HG03342 (cell line): ENCODE data around the gene HORMAD2.

Source experiments
- ATAC-seq: cut with Tn5 transposase; IDR thresholded peaks from one replicate; pipeline ENCODE4 v1.9.1; 2021; ENCODE audit warnings: mild to moderate bottlenecking, moderate library complexity; ENCODE audit not compliant: unreplicated experiment

The HORMAD2 gene, protein sequence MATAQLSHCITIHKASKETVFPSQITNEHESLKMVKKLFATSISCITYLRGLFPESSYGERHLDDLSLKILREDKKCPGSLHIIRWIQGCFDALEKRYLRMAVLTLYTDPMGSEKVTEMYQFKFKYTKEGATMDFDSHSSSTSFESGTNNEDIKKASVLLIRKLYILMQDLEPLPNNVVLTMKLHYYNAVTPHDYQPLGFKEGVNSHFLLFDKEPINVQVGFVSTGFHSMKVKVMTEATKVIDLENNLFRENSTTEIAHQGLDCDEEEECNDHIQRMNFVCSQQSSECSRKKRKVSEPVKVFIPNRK

DNA sequence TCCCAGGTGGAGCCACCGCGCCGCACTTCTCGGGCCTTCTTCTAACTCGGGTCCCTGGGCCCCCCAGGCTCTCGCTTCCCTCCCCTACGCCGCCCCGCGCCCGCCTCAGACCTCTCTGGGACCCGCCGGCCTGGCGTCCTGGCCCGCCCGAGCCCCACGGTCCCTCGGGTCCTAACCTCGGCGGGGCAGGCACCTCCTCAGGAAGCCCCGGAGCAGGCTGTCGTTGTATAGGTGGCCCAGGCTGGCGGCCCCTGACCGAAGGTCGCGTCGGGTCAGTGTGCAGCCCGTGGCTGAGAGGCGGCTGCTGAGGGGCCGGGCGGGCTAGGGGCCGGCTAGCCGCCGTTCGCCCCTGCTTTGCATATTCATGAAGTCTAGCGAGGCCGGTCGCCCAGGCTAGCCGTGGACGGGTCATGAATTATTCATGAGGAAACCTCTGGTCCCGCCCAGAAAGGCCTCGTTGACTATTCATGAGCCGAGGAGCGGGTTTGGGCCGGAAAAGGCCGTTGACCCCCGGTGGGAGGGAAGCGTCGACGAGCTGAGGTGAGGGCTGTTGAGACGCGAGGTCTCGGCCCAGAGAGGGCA lies at the start of gene HORMAD2:
Gene HORMAD2 (plus strand): TSS at position 513 of the 582 bp plus-strand sequence. CDS start 13,489 bp downstream, outside the sequence.
- no peak for ATAC-seq

DNA sequence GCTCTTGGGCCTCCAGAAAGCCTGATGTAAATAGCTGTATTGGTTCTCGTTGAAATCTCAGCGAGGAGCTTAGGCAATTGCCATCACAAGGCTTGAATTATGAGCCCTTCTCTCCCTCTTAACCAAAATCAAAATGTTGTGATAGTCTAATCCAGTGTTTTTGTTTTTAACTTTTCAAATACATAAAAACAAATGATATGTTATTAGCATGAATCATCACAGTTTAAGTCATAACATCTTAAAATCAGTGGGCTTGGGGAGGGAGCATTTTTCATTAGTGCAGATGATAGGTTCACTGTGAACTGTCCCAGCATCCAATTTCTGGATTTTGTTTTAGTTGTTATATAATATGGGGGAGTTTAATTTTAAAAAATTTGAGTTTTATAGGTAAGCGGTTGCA lies 48.9 kb upstream of the HORMAD2 start:
- ATAC-seq: no peak

DNA sequence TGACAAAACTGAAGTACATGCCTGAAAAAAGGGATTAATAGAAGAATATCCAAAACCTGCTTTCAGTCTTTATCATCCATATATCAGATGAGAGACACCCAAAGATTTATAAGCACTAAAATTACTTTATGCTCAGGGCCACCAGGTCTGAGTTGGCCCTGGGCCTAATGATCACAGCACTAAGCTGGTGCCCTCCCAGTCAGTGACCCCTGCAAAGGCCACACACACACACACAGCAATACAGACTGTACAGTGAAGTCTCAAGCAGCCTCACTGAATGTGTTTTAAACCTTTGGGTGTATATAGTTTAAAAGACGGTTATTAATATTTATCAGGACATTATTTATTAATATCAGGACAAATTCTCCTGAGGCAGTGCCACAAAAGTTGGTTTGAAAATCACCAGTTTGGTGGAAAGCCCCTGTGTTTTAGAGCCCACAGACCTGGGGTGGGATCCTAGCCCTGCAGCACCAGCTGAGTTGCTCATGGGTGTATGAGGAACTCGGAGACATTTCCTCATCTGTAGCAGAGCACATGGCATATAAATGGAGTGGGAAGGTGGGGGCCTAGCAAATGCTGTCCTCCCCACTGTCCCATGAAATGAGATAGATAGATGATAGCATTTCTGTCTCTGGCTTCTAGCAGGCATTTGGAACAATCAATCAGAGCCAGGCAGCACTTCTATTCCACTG lies 48.4 kb upstream of the HORMAD2 start:
- no peak for ATAC-seq

DNA sequence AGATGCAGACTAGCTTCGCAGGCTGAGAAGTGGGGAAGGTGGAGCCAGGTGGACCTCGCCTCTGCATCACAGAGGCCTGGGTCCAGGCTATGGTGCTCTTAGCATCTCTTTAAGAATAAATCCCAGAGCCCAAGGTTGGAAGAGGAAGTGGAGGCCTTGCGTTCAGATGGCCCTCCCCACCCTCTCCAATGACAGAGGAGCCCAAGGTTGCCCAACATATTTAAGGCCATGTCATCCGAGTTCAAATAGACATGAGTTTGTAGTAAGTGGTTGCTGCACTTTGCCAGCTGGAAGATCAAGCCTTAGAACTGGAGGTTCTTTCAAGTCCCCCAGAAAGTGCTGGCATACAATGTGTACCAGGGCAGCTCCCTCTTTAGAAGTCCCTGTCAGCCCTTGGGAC lies 47.1 kb upstream of the HORMAD2 start:
- ATAC-seq: no peak

DNA sequence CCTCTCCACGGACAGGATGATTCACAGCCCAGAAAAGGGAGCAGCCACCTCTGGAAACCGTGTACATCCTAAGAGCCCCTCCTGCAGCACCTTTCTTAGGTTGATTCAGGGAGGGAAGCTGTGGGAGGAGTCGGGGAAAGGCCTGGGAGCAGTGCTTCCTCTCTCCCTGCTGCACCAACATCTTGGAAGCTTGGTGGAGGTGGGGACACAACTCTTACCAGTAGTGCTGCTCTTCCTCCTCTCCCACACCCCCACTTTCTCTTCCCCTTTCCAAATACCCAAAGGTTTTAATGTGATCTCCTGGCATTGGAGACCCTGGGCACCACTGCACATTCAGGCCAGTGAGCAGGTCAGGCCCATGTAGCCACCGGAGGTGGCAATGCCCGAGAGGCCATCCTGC lies 46.4 kb upstream of the HORMAD2 start:
- no peak for ATAC-seq

DNA sequence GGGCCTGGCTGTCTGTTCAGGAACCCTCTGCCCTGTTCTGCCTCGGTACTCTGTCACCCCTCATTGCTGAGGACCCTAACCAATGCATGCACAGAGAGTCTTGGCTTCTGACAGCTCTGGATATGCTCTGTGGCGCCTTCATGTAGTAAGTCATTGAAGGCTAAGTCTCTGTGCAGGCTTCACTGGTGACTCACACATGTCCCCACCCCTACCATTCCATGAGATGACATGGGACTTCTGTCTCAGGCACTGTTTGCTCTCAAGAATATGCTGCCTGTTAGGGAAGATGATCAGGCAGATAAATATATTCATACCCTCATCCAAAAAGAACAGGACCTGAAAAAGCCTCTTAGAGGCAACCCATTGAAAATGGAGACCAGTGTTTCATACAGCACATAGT lies 43.6 kb upstream of the HORMAD2 start:
- ATAC-seq: no peak

DNA sequence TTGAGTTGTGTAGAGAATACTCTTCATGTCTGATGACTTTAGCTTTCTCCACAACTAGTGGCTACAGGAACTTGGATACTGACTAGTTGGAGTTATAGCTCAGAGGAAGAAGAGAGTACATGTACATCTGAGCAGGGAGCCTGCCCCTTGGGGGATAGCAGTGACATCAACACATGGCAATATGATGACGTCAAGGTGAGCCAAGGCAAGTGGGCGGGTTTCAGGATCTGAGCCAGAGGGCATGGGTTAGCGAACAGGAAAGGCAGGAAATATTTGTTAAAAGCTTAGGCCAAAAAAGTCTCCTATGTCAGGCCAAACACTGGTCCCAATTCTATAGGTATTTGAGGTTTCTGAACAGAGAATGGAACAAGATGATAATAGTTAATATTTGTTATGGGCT lies 42.0 kb upstream of the HORMAD2 start:
- no peak for ATAC-seq

DNA sequence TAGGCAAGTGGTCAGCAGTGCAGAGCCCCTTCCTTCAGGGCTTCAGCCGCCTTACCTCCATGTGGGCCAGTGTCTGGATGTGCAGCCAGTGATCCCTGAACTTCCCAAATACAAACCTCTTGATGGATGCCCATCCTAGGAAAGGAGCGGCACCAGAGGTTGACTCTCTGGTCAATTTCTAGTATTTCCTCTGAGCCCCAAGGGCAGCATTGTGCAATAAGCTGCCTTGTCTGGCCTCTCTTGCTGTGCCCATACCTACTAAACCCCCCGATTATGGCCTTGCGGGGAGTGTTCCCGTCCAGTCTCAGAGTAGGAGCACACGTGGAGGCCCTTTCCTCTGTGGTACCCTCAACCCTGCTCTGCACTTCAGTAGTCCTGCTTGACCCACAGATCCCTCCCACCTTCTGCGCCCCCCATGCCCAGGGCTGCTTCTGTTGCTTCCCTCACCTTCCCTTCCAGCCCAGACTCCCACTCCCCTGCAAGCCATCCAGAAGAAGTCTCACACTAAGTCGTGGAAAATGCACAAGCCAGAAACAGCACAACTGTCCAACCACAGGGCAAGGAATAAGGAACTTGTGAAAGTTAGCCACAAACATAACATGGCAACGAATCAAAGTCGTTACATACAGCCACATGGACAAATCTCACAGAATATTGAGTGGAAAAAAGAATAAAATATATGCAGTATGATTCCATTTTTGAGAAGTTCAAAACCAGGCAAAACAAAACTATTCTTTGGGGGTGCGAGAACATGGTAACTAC lies 39.6 kb upstream of the HORMAD2 start:
- ATAC-seq: no peak

DNA sequence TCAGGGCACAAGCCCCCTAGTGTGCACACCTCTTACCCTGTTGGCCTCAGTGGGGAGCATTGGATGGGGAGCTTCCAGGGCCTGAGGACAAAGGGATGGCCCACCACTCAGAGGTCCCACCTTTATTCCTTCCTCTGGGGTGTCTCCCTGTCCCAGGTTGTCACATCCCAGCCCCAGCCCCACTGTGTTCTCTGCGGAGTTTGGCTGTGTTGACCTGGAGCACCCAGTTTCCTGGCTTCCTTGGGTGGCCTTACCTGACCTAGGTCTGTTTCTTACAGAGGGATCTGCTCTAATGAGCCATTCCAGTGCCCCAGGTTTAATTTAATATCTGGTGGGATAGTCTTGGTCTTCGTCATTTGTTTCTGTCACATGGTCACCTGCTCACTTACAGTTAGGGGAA lies 38.8 kb upstream of the HORMAD2 start:
- no peak for ATAC-seq

DNA sequence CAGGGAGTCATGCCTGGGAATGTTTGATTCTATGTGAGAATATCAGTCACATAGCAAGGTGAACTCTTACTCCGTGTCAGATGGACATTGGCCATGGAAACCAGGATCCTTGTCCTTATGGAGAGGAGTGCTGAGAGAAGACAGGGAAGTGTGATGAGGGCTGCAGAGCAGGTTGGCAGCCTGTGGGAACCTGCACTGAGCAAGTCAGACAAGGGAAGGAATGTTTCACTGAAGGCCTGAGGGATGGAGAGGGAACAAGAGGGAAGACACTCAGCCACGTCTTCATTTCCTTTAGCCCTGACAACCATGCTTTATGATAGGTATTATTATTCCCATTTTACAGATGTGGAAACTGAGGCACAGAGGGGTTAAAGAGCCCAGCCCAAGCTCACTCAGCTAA lies 38.4 kb upstream of the HORMAD2 start:
- ATAC-seq: no peak

DNA sequence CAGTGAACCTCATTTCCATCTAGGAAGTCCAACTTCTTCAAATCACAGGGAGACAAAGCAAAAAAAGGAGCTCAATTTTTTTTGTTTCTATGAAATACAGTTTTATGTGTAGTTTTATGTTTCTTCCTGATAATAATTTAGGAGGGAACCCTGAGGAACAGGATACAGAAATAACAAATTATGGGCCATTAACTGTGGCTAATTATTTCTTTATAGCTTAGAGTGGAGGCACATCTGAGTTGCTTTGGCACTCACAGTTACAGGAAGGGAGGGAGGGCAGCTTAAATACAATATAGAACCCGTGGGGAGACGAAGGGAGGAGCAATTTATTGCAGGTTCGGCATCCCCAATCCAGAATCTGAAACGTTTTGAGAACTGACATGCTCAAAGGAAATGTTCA lies 37.1 kb upstream of the HORMAD2 start:
- no peak for ATAC-seq

DNA sequence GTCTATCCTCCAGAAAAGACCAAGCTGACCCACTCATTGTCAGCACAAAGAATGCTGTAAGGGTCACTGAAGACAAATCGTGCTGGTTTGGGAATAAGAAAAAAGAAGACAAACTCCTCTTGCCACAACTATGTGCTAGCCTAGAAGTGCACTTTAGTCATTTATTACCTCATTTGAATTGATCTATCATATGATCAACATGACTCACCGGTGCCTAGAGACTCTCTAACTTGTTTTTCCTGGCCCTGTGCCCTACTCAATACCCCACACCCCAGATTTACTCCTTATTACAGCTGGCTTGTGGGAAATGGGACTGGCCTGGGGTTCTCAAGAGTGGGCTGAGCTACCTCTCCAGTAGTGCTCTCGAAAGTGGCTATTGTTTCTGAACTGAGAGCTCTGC lies 35.9 kb upstream of the HORMAD2 start:
- no peak for ATAC-seq

DNA sequence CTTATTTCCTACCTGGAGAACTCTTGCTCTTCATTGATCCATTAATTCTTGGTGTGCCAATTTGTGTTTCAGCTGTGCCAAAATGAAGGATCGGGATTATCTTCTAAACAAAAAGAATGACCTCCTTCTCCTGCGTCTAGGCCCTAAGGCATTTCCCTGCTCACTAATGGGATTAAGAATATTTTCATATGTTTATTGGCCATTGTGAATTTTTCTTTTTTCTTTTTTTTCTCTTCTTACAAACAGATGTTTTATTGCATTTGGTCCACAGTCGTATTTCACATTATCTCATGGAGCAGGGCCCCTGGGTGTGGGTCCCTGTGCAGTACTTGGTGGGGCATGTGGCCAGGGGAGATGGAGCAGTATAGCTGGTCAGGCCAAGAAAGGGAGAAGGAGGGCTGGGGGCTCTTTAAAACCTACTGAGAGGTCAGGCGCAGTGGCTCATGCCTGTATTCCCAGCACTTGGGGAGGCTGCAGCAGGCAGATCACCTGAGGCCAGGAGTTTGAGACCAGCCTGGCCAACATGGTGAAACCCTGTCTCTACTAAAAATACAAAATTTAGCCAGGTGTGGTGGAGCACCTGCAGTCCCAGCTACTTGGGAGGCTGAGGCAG lies 35.3 kb upstream of the HORMAD2 start:
- ATAC-seq: no peak

DNA sequence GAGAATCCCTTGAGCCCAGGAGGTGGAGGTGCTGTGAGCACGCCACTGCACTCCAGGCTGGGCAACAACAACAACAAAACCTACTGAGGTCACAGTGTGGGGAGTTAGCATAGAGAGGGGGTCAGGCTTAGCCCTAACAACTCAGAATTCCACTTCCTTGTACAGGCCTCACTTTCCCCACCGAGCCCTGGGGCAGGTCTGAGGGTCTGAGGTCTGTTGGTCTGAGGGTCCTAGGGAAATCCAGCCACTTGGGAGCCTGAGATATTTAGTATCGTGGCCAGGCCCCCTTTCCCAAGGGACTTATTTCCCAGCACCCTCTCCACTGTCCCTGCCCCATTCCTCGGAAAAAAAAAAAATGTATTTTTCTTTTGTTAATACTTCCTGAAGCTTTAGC lies 34.8 kb upstream of the HORMAD2 start:
- ATAC-seq: no peak

DNA sequence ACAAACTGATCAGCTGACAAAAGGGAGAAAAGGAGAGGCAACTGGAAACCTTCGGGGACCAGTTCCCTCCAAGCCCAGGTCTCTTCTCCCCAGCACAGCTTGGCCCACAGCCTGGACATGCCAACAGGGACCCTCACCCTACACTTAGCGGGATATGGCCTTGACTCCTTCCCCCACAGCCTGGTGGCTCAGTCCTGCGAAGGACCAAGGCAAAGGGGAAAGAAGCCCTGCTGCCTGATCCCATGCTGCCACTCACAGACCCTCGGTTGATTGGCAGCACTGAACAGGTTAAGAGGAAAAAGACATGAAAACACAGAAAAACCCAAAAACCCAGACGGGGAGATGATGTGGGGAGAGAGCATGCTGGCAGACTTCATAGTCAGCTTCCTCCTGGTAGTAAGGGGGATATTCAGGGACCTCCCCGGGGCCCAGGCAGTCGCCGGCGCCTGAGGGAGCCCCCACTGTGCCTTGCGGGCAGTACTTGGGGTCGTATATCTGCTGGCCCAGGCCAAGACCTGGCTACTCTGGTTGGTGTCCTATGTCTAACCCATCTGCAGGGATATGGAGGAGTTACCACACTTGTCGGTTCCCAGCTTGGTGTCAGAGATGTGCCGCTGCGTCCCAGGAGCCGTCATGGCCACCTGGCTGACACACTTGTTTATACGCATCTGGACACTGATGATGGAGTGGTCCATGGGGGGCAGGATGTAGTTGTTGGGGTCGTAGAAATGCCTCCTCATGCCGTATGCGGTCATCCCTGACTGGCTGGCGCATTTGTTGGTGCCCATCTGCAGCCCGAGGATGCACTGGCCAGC lies 34.2 kb upstream of the HORMAD2 start:
- no peak for ATAC-seq

DNA sequence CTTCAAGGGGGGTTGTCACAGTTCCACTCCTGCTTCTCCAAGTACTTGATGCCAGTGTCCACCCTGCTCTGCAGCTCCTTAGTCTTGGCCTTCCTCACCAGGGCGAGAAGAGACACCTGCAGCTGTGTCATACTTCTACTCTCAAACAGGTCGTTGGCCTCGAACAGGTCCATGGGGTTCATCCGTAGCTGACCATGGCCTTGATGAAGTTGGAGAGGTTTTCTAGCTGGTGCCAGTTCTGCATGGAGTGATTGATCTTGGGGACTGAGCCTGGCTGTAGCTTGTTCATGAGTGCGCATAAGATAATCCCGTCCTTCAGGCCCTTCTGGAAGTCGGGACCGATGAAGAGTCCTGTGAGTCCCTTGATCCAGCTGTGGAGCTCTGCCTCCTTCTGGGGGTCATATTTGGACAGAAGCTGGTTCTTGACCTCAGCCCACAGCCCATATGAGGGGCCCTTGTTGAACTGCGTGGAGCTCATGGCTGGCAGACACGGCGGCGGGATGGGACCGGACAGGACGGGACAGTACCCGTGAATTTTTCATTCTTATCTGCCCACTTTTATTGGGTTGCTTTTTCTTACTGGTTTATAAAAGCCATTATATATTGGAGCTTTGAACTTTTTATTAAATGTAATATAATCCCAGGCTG lies 33.4 kb upstream of the HORMAD2 start:
- ATAC-seq: no peak

DNA sequence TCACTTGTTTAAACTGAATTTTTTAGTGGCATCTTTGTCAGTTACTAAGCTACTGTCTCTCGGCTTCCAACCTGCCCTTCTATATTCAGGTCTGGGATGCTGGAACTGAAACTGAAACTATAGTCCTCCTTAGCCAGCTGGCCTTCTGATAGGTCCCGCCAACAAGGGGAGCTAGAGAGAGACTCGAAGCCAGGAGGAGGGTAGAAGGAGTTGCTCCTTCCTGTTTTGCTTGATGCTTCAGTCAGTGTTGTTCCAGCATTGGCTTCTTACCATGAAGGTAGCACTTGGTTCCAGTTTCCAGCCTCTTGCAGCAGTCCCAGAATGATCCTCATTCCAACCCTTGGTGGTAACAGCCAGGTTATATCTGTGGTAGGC lies 32.9 kb upstream of the HORMAD2 start:
- no peak for ATAC-seq

DNA sequence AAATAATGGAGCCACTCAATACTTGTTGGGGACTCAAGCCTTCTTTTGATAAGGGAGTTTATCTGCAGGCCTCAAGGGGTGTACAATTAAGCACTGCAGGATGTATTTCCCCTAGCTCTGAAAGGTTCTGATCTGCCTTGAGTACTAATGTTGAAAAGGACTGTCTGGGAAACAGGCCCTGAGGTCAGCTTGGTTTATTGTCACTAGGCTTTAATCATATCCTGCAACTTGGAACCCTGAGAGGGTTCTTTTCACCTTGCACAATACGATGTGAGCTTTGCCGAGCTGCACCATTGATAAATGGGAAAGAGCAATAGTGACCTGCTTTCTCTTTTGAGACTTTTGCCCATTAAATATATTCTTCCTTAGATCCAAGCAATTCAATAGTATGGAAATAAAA lies 31.6 kb upstream of the HORMAD2 start:
- no peak for ATAC-seq

DNA sequence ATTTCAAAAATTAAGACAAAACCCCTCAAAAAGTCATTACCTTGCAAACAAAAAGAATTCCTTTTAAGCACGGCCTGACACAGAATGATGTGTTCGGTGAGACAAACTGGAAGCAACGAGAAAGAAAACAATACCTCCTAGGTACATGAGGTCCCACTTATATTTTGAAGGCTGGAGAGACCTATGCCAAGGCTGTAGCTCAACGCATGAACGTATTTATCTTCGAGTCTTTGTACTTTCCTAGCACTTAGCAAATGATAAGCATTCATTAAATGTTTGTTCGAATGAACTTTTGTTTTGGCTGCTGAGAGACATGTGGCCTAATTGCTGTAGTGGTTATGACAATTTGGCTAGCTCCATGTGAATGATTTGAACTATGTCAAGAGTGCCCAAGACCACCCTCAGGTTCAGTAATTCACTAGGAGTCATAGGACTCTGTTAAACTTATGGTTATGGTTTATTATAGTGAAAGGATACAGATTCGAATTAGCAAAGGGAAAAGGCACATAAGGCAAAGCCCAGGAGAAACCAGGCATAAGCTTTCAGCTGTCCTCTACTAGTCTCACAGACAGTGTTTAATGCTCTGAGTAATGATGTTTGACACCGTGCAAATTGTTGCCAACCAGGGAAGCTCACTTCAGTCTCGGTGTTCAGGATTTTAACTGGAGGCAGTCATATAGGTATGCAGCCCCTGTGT lies 26.0 kb upstream of the HORMAD2 start:
- no peak for ATAC-seq

DNA sequence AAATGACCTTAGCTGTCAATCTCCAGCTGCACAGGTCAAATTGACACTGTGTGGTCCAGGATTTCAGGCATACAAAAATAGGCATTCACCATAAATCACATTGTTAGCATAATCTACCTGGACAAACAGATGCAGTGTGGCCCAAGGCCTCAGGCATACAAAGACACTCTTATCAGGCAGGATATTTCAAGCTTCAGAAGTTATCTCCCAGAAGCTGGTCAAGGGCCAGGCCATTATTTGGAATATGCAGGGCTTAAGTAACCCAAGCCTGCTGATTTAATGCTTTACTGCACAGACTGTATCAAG lies 25.5 kb upstream of the HORMAD2 start:
- no peak for ATAC-seq
